Stimulated activated CD4-positive, alpha-beta T cell treated with anti-CD3 and anti-CD28 coated beads, Interleukin-1b, Interleukin-23, amount 100 ng/mL, for 4 hours (primary cell): ENCODE data around the gene ABHD1.
"Not testable (repeated sequence)": the region's sequence is repeated elsewhere in the genome, so short reads cannot be mapped to it uniquely, and the experiment has no call there.

ENCODE experiments used
- DNase-seq, 2 donors: peaks; one replicate each; pipeline ENCODE4 v3.0.0-alpha.2; 2020; ENCODE audit warnings: low read depth in 2 of 2

Gene ABHD1

DNA sequence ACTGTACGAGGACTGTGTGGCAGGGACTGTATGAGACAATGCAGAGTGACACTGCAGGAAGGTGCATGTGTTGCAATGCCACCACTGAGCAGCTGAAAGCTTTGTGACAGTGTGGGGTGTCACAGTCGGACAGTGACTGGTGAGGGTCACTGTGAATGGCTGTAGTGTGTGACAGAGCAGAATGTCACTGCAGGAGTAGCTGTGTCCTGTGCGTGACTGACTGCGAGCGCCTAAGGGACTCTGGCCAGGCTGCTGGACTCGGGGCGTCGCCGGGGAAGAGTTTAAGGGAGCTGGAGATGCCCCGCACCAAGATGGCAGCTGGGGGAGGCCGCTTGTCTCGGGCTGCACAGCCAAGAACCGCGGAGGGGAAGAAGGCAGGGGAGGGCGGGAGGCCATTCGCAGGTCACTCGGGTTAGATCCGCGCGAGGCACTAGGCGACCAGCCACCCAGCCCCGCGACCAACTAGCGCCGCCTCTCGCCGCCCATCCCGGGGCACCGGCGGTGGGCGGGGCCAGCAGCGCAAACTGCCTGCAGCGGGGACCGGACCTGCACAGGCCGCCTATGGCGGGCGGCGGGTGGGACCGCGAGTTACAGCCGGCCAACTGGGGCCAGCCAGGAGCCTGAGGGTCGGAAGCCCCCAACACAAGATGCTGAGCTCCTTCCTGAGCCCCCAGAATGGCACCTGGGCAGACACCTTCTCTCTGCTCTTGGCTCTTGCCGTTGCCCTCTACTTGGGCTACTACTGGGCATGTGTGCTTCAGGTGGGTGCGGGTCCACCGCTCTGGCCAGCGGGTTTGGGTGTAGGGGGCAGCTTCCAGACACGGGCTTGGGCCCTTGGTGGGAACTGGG lies at the start of gene ABHD1:
Gene ABHD1, plus strand, starts transcription at position 514 of the 849 bp plus-strand sequence. Its CDS starts 134 bp downstream, at position 648.
- DNase-seq: peak; percentile 37 to 61

DNA sequence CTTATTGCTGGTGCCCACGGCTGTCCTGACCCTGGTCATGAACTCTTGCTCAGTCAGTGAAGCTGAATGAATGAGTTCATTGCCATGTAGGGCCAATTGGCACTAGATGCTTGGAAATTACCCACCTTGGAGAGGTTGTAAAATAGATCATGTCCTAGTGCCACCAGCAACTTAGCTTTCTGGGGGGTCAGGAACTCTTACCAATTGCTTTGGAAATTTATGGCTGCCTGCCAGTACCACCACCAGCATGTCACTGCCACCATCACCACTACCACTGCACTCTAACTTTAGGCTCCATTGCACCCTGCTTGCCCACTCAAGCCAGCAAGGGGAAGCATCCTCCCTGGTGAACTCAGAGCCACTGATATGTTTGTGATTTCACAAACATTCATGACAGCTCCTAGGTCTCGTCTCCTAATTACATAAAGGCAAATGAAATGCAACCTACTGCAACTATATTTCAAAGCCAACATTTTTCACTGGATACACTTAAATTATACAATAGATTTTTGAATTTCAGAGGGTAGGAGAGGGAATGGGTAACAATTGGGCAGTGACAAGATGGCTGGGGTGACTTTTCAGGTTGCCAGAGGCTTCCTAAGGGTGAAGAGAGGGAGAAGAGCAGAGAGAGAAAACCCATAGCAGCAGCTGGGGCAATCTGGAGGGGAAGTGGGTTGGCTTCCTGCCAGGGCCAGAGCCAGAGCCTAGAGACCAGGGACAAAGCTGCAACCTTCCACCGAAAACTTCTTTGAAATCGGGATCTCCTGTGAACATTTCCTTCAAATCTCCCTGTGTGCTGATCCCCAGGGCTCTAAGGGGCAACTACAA lies 48.7 kb upstream of the ABHD1 start:
- no peak for DNase-seq

- not testable (repeated sequence) for DNase-seq
These were observed 48.1 kb upstream of the ABHD1 start for GRCh38 chr2:27075566-27075871.

GRCh38 chr2:27076323-27076722 lies 47.3 kb upstream of the ABHD1 start:
- no peak for DNase-seq

DNA sequence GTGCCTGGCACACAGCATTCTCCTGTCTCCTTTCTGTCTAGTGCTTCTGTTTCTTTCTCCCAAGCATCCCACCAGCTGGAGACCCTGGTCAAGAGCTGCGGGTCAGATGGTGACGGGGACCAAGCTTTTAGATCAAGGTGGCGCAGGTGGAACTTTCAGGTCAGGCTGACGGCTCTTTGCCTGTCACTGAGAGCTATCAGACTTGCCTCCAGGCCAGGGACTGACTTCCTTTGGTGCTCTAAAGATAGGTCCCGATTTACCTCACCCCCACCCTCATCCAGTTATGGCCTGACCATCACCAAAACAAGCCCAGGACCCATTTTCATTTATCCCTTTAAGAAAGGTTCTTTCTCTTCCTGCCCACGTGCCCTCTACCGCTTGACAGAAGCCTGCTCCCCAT lies 46.4 kb upstream of the ABHD1 start:
- no peak for DNase-seq

- no peak for DNase-seq
These were observed 45.1 kb upstream of the ABHD1 start, which contains the start of gene EMILIN1 for GRCh38 chr2:27078267-27079194. TSS of gene EMILIN1 (plus strand) at chr2:27078615. CDS start at chr2:27079066, 451 bp downstream.

- DNase-seq: no peak
These were observed 44.1 kb upstream of the ABHD1 start for GRCh38 chr2:27079233-27080139.

GRCh38 chr2:27080140-27080469 lies 43.5 kb upstream of the ABHD1 start:
- DNase-seq: no peak

- DNase-seq: no peak
These were observed 43.0 kb upstream of the ABHD1 start for GRCh38 chr2:27080603-27080936.

DNA sequence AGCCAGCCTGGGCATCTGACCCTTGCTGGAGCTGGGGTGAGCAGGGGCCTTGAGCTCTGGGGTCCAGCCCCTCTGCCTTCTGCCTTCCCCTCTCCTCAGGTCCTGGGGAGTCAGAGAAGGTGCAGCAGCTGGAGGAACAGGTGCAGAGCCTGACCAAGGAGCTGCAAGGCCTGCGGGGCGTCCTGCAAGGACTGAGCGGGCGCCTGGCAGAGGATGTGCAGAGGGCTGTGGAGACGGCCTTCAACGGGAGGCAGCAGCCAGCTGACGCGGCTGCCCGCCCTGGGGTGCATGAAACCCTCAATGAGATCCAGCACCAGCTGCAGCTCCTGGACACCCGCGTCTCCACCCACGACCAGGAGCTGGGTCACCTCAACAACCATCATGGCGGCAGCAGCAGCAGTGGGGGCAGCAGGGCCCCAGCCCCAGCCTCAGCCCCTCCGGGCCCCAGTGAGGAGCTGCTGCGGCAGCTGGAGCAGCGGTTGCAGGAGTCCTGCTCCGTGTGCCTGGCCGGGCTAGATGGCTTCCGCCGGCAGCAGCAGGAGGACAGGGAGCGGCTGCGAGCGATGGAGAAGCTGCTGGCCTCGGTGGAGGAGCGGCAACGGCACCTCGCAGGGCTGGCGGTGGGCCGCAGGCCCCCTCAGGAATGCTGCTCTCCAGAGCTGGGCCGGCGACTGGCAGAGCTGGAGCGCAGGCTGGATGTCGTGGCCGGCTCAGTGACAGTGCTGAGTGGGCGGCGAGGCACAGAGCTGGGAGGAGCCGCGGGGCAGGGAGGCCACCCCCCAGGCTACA lies 41.4 kb upstream of the ABHD1 start:
- DNase-seq: no peak

- no peak for DNase-seq
These were observed 40.7 kb upstream of the ABHD1 start for GRCh38 chr2:27082773-27083409.

DNA sequence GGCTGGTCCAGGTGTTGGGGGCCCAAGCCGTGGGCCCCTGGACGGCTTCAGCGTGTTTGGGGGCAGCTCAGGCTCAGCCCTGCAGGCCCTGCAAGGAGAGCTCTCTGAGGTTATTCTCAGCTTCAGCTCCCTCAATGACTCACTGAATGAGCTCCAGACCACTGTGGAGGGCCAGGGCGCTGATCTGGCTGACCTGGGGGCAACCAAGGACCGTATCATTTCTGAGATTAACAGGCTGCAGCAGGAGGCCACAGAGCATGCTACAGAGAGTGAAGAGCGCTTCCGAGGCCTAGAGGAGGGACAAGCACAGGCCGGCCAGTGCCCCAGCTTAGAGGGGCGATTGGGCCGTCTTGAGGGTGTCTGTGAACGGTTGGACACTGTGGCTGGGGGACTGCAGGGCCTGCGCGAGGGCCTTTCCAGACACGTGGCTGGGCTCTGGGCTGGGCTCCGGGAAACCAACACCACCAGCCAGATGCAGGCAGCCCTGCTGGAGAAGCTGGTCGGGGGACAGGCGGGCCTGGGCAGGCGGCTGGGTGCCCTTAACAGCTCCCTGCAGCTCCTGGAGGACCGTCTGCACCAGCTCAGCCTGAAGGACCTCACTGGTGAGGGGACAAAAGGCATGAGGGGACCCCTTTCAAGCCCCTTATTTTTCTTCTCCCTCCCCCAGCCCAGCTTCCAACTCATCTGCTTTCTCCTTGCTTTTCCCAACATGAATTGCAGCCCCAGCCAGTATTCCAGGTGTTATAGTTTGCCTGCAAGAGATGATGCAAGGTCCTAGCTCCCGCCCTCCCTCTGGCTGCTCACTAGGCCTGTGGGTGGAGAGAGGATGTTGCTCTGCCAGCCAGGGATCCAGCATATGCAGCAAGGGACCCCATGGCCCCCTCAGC lies 40.0 kb upstream of the ABHD1 start:
- DNase-seq: no peak

- no peak for DNase-seq
These were observed 39.1 kb upstream of the ABHD1 start for GRCh38 chr2:27084297-27085061.

DNA sequence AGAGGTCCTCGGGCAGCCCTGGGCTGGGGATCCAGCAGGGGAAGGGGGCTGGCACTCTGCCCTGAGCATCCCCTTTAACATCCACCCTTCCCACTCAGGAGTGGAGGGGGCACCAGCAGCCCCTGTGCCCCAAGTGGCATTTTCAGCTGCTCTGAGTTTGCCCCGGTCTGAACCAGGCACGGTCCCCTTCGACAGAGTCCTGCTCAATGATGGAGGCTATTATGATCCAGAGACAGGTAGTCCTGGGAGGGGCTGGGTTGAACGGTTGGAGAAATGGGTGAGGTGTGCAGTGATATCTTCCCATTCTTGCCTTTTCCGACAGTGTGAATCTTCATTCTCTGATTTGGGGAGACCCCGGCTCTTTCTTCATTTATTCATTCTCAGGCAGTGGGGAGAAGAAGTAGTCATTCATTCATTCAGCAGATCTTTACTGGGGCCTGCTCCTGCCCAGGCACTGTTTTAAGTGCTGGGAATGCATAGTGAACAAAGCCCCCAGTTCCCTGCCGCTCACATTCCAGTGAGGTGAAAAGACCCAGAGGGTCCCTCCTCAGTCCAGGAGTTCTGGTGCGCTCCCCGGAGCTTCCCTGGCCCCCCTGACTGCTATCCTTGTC lies 38.4 kb upstream of the ABHD1 start:
- no peak for DNase-seq

DNA sequence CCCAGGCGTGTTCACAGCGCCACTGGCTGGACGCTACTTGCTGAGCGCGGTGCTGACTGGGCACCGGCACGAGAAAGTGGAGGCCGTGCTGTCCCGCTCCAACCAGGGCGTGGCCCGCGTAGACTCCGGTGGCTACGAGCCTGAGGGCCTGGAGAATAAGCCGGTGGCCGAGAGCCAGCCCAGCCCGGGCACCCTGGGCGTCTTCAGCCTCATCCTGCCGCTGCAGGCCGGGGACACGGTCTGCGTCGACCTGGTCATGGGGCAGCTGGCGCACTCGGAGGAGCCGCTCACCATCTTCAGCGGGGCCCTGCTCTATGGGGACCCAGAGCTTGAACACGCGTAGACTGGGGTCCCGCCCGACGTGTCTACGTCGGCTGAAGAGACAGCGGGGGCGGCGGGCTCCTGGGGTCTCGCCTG lies 37.9 kb upstream of the ABHD1 start:
- DNase-seq: peak in 1 of 2 donors; percentile 36

DNA sequence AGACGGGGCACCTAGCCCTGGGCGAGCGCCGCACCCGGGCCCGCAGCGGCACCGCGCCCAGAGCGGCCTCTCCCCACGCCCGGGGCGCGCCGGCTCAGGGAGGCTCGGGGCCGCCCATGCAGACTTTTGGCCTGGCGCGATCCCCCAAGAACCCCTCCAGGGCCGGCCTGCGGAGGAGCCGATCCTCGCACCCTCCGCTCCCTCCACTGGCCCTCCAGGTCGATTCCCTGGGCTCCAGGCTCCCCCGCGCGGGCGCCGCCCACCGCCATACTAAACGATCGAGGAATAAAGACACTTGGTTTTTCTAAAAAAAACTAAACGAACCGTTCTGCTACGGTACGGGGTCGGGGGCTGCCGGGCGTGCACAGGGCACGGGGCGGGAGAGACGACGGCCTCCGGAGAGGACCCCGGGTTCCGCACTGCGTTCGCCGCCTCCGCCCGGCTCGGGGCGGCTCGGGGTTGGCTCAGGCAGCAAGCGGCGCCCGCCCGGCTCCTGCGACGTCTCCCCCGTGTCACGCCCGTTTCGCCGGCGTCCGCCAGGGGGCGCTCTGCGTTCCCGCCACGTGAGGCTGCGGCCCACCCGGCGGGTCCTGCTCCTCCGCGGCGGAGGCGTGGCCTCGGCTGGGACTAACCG lies 37.4 kb upstream of the ABHD1 start:
- peak; percentile 98 to 99 for DNase-seq
